IMR-90 (cell line): ENCODE data around the gene FAM20C. TPM values are rescaled to one million over a fixed set of nuclear protein-coding genes. Genes with fewer than 3 reads are reported as not detected.

ENCODE experiments used
- CTCF ChIP-seq: conservative IDR thresholded peaks from 2 replicates; pipeline ENCODE4 v1.5.1; 2012; ENCODE audit warnings: mild to moderate bottlenecking, low read depth, low read length, improper control_type of control experiment
- polyA plus RNA-seq, 3 experiments: library from polyadenylated mRNA; depleted of rRNA; stranded (reverse); fragments of >200 nt; gene quantifications; 2 replicates each; pipeline ENCODE4 v1.2.3, GENCODE V29; 2012; ENCODE audit warnings: low replicate concordance in 1 of 3
- total RNA-seq: library from RNA; depleted of rRNA; stranded (reverse); fragments of >200 nt; gene quantifications from 2 replicates; pipeline ENCODE4 v1.2.3, GENCODE V29; 2012

The FAM20C gene
- total and polyA plus RNA-seq, 2 of the 4 experiments (the other 2 are of a cell fraction): 7.7 to 36.6 TPM

- no peak for TF ChIP-seq CTCF
Measured at GRCh38 chr7:234708-235553, 42.6 kb downstream of the FAM20C start (continued).
